WERI-Rb-1 (cell line): ENCODE data around the gene GOLGA8Q.
"Not testable (repeated sequence)": the region's sequence is repeated elsewhere in the genome, so short reads cannot be mapped to it uniquely, and the experiment has no call there.

ENCODE experiments used
- DNase-seq: peaks from one replicate; pipeline ENCODE4 v3.0.0-alpha.2; 2020
- H3K27ac ChIP-seq: fragments of 250-450 bp; sonication (Bioruptor Pico); 2 replicates; pipeline ENCODE4 v1.5.1; 2020; ENCODE audit warnings: mild to moderate bottlenecking, moderate library complexity
- H3K27me3 ChIP-seq: fragments of 250-450 bp; sonication (Bioruptor Pico); 2 replicates; pipeline ENCODE4 v1.5.1; 2021; ENCODE audit warnings: mild to moderate bottlenecking, low read depth, moderate library complexity; ENCODE audit not compliant: insufficient read depth, severe bottlenecking
- H3K36me3 ChIP-seq: fragments of 250-450 bp; sonication (Bioruptor Pico); 2 replicates; pipeline ENCODE4 v1.5.1; 2020; ENCODE audit warnings: mild to moderate bottlenecking, moderate library complexity
- H3K4me3 ChIP-seq: 2 replicates; pipeline ENCODE4 v1.5.1; 2011; ENCODE audit warnings: low read depth, mild to moderate bottlenecking, control low read depth, low read length
- H3K9me3 ChIP-seq: fragments of 250-450 bp; sonication (Bioruptor Pico); 2 replicates; pipeline ENCODE4 v1.5.1; 2021; ENCODE audit warnings: mild to moderate bottlenecking, moderate library complexity; ENCODE audit not compliant: severe bottlenecking

Gene GOLGA8Q, protein sequence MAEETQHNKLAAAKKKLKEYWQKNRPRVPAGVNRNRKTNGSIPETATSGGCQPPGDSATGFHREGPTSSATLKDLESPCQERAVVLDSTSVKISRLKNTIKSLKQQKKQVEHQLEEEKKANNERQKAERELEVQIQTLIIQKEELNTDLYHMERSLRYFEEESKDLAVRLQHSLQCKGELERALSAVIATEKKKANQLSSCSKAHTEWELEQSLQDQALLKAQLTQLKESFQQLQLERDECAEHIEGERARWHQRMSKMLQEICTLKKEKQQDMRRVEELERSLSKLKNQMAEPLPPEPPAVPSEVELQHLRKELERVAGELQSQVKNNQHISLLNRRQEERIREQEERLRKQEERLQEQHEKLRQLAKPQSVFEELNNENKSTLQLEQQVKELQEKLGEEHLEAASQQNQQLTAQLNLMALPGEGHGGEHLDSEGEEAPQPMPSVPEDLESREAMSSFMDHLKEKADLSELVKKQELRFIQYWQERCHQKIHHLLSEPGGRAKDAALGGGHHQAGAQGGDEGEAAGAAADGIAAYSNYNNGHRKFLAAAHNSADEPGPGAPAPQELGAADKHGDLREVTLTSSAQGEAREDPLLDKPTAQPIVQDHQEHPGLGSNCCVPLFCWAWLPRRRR

DNA sequence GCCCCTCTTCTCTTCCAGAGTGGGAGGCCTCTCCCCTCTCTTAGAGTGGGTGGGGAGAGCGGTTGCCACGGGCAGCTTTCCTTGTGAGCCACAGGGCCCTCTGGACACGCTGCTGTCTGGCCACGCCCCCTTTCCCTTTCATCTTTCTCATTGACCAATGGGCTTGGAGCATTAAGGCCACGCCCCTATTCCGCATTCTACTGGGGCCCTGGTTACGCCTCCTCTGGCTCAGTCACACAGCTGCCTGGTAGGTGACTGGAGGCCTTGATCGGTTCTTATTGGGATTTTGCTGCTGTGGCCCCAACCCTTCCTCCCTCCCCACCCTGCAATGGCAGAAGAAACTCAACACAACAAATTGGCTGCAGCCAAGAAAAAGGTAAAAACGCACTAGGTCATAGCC is at the start of gene GOLGA8Q:
TSS of gene GOLGA8Q (plus strand) at position 301 of the 400 bp plus-strand sequence. CDS start at position 329, 28 bp downstream.
- not testable (repeated sequence) for H3K9me3 ChIP-seq, H3K27ac ChIP-seq, H3K27me3 ChIP-seq

DNA sequence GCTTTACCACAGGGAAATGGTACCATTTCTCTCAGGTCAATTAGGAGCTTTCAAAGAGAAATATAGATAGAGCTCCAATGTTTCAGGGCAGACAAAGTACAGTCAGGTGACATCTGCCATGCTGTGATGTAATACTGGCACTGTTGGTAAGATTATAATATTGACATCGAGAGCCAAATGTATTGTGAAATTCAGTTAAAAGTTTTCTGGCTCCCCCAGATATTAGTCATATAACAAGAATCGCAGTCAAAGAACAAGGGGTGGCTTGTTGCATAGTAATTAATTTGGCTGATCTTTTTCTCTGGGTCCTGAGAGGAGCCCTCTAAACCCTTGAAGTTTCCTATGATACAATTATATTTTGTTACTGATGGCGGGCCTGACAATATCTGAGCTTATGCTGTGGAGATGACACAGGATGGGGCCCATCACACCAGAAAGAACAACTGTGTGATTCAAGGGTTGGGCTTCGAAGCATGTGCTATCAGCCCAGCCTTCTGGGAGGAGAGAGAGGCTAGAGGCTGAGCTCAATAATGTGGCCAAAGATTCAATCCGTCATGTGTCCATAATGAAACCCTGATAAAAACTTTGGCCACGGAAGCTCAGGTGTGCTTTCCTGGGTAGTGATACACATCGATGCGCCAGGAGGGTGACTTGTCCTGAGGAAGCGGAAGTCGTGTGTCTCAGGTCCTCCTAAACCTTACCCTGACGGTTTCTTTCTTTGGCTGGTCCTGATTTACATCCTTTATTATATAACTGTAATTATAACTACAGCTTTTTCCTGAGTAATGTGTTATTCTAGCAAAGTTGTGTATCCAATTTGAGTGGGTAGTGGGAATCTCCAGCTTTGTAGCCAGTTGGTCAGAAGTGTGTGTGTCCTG is 48.7 kb upstream of the GOLGA8Q start:
- H3K27me3 ChIP-seq, H3K36me3 ChIP-seq, H3K9me3 ChIP-seq, H3K27ac ChIP-seq, DNase-seq, H3K4me3 ChIP-seq: not testable (repeated sequence)

More for the DNA sequence above, at the start of gene GOLGA8Q:
- not testable (repeated sequence) for DNase-seq, H3K36me3 ChIP-seq, H3K4me3 ChIP-seq

GRCh38 chr15:30504162-30504843 is 47.5 kb upstream of the GOLGA8Q start:
- H3K27ac ChIP-seq, DNase-seq, H3K36me3 ChIP-seq, H3K27me3 ChIP-seq, H3K9me3 ChIP-seq, H3K4me3 ChIP-seq: not testable (repeated sequence)

- H3K4me3 ChIP-seq, DNase-seq, H3K27ac ChIP-seq: not testable (repeated sequence)
Observed at GRCh38 chr15:30514545-30514944, 37.3 kb upstream of the GOLGA8Q start.

DNA sequence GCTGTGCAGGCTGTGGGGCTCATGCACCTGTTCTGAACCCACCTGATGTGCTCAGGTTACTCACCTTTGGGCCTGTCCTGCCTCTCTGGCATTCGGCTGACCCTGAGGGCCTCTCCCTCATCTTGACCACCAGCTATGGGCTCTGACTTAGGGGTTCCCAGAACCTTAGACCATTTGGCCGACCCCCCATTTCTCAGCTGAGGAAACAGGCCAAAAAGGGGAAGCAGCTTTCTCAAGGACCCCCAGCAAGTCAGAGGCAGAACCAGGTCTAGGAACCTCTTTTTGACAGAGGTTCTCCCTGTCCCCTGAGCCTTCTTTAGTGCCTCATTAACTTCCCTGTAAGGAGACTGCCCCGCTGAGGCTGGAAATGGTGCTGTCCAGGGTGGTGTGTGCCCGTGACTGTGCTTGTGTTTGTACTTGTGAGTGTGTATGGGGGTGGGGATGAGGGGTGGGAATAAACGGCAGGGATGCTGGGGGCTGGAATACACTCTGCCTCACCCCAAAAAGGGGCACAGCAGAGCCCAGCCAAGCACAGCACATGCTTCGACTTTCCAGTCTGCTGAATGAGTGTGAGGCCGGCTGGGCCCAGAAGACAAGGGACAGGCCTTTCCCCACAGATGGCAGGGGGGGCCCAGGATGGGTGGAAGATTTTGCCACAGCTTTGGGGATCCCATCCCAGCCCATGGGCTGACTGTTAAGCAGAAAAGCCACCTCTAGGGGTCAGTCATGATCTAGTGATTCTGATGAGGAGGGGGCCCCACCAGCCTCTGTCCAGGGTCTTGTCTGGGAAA is 28.2 kb upstream of the GOLGA8Q start:
- H3K9me3 ChIP-seq, H3K4me3 ChIP-seq, H3K27me3 ChIP-seq, H3K27ac ChIP-seq, H3K36me3 ChIP-seq, DNase-seq: not testable (repeated sequence)

More at GRCh38 chr15:30514545-30514944, 37.3 kb upstream of the GOLGA8Q start:
- not testable (repeated sequence) for H3K27me3 ChIP-seq, H3K9me3 ChIP-seq, H3K36me3 ChIP-seq

GRCh38 chr15:30525912-30526311 is 25.9 kb upstream of the GOLGA8Q start:
- H3K36me3 ChIP-seq, H3K27me3 ChIP-seq, H3K27ac ChIP-seq, DNase-seq, H3K9me3 ChIP-seq, H3K4me3 ChIP-seq: not testable (repeated sequence)

DNA sequence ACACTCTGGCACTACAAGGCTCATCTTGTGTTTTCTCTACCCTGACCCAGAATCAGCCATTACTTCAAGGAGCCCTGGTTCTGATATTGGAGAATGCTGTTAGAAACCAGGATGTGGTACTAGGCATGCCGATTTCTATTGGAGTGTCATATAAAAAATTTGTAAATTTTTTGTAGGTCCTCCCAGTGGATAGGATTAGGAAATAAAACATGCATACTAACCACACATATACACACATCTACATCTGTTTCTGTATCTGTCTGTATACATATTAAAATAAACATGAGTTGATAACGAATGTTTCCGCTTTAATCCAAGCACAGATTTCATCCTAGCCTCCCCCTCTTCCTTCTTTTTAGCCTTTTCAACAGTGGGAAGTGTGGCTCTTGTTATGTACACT is 22.8 kb upstream of the GOLGA8Q start:
- not testable (repeated sequence) for H3K27ac ChIP-seq, H3K36me3 ChIP-seq, H3K9me3 ChIP-seq, H3K27me3 ChIP-seq, DNase-seq, H3K4me3 ChIP-seq

- not testable (repeated sequence) for DNase-seq, H3K4me3 ChIP-seq, H3K27me3 ChIP-seq, H3K36me3 ChIP-seq, H3K27ac ChIP-seq, H3K9me3 ChIP-seq
Observed at GRCh38 chr15:30566949-30567348, 15.1 kb downstream of the GOLGA8Q start.

DNA sequence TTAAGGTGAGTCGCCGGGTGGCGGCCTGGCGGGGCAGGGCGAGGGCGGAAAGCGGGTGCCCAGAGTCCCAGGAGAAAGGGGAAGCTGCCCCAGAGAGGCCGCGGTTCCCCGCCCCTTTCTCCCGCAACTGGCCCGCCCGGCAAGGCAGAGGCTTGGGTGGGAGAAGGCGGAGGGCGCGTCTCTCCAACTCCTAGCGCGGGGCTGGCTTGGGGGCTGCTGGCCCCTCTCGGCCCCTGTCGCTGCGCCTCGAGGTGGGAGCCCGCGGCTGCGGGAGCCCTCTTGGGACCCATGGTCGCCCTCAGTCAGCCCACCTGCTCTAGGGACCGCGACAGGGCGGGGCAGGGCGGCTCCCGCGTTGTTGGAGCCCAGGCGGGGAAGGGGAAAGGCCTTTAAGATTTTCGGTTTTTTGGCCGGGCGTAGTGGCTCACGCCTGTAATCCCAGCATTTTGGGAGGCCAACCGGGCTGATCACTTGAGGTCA is 21.2 kb downstream of the GOLGA8Q start:
- not testable (repeated sequence) for H3K27me3 ChIP-seq, H3K27ac ChIP-seq, DNase-seq, H3K36me3 ChIP-seq, H3K9me3 ChIP-seq, H3K4me3 ChIP-seq

- not testable (repeated sequence) for H3K4me3 ChIP-seq, H3K9me3 ChIP-seq, H3K36me3 ChIP-seq, H3K27ac ChIP-seq, H3K27me3 ChIP-seq, DNase-seq
Observed at GRCh38 chr15:30579394-30579970, 27.6 kb downstream of the GOLGA8Q start.

- not testable (repeated sequence) for DNase-seq, H3K4me3 ChIP-seq, H3K36me3 ChIP-seq, H3K9me3 ChIP-seq, H3K27me3 ChIP-seq, H3K27ac ChIP-seq
Observed at GRCh38 chr15:30580716-30581115, 28.9 kb downstream of the GOLGA8Q start.

GRCh38 chr15:30598953-30599352 is 47.1 kb downstream of the GOLGA8Q start:
- DNase-seq, H3K9me3 ChIP-seq, H3K27me3 ChIP-seq, H3K36me3 ChIP-seq, H3K27ac ChIP-seq, H3K4me3 ChIP-seq: not testable (repeated sequence)

GRCh38 chr15:30603796-30604195 is 51.9 kb downstream of the GOLGA8Q start, which contains the start of gene GOLGA8H:
GOLGA8H (plus strand) TSS chr15:30604028; CDS start chr15:30604126, 98 bp downstream.
- H3K36me3 ChIP-seq, DNase-seq, H3K4me3 ChIP-seq: not testable (repeated sequence)

More at GRCh38 chr15:30603796-30604195, 51.9 kb downstream of the GOLGA8Q start, which contains the start of gene GOLGA8H:
- H3K27me3 ChIP-seq, H3K9me3 ChIP-seq, H3K27ac ChIP-seq: not testable (repeated sequence)
